Vagina (tissue), 2 donors: Measurements from ENCODE around the gene GLIPR1L1.

Experiments used
- POLR2A ChIP-seq, 2 donors: fragments of 450-650 bp; IDR thresholded peaks; one replicate each; pipeline ENCODE4 v1.6.1; 2017; ENCODE audit warnings: antibody characterized with exemption in 2 of 2, mild to moderate bottlenecking in 2 of 2, moderate library complexity in 2 of 2
- POLR2AphosphoS5 ChIP-seq, 2 donors: sonication (generic); formaldehyde crosslinking; IDR thresholded peaks; one replicate each; pipeline ENCODE4 v1.9.0; 2017; ENCODE audit warnings: antibody characterized with exemption in 2 of 2, mild to moderate bottlenecking in 2 of 2, low read depth in 1 of 2; ENCODE audit not compliant: insufficient read depth in 1 of 2
- TF ChIP-seq, protein P1 (sequence below), 3 experiments: fragments of 450-650 bp in 2 of 3; fragments of 200-600 bp in 1 of 3; sonication (generic) in 1 of 3; IDR thresholded peaks; one replicate each; pipeline ENCODE4 v1.5.1; 2017 to 2019; ENCODE audit warnings: antibody characterized with exemption in 3 of 3, mild to moderate bottlenecking in 2 of 3, moderate library complexity in 2 of 3

DNA sequence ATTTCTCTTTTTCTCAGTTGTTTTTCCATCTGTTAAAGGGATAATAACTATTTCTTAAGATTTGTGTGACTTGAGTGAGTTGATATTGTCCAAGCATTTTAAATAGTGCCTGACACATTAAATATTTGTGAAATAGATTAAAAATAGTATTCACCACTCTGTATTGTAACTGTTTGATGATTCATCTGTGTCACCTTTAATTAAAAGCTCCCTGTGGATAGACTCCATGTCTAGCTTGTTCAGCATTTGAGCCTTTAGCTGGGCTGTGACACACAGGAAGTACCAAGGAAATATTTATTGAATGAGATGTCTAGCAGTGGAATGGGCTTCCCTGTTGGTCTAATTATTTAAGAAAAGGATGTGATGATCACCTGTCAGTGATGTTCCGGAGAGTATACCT, 54.6 kb downstream of the GLIPR1L1 start:
- TF ChIP-seq, protein P1, sequence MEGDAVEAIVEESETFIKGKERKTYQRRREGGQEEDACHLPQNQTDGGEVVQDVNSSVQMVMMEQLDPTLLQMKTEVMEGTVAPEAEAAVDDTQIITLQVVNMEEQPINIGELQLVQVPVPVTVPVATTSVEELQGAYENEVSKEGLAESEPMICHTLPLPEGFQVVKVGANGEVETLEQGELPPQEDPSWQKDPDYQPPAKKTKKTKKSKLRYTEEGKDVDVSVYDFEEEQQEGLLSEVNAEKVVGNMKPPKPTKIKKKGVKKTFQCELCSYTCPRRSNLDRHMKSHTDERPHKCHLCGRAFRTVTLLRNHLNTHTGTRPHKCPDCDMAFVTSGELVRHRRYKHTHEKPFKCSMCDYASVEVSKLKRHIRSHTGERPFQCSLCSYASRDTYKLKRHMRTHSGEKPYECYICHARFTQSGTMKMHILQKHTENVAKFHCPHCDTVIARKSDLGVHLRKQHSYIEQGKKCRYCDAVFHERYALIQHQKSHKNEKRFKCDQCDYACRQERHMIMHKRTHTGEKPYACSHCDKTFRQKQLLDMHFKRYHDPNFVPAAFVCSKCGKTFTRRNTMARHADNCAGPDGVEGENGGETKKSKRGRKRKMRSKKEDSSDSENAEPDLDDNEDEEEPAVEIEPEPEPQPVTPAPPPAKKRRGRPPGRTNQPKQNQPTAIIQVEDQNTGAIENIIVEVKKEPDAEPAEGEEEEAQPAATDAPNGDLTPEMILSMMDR (IDR thresholded peaks at IDR 0.05) = no peak
- TF ChIP-seq POLR2A (IDR thresholded peaks at IDR 0.05) (no peak), POLR2AphosphoS5 (IDR thresholded peaks at IDR 0.05; ENCODE audit: insufficient read depth in 1 of 2, low read depth in 1 of 2) (peak in 1 of 2 donors; percentile 28)
